ENCODE data around the gene ANKLE1.

The ANKLE1 gene

DNA sequence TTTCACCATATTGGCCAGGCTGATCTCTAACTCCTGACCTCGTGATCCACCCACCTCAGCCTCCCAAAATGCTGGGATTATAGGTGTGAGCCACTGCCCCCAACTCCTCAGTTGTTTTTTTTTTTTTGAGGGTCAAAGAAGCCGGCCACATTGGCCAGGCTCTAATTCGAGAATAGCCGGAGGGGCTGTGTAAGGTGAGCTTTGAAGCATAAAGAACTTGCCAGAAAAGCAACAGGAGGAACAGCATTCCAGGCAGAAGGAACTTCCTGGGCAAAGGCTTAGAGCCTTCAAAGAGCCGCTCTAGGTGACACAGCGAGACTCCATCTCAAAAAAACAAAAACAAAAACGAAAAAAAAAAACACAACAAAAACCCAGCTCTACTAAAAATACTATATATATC is 15.7 kb upstream of the ANKLE1 start:
- Histone ChIP-seq H3K4me3 (replicated peaks; ENCODE audit: insufficient read depth, low read length) (no peak overlapping the region), H3K27ac (replicated peaks) (peak overlapping the region; percentile 25), H3K27me3 (ENCODE audit: insufficient read depth, poor library complexity, severe bottlenecking) (no peaks in the 10 kb centered on the region)
- TF ChIP-seq SPI1 (IDR thresholded peaks at IDR 0.05; ENCODE audit: borderline replicate concordance, low read depth) = no peak
- TF ChIP-seq, protein P1, sequence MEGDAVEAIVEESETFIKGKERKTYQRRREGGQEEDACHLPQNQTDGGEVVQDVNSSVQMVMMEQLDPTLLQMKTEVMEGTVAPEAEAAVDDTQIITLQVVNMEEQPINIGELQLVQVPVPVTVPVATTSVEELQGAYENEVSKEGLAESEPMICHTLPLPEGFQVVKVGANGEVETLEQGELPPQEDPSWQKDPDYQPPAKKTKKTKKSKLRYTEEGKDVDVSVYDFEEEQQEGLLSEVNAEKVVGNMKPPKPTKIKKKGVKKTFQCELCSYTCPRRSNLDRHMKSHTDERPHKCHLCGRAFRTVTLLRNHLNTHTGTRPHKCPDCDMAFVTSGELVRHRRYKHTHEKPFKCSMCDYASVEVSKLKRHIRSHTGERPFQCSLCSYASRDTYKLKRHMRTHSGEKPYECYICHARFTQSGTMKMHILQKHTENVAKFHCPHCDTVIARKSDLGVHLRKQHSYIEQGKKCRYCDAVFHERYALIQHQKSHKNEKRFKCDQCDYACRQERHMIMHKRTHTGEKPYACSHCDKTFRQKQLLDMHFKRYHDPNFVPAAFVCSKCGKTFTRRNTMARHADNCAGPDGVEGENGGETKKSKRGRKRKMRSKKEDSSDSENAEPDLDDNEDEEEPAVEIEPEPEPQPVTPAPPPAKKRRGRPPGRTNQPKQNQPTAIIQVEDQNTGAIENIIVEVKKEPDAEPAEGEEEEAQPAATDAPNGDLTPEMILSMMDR (IDR thresholded peaks at IDR 0.05; ENCODE audit: insufficient read depth, low read length) = no peak
- no peak for TF ChIP-seq POLR2AphosphoS5 (IDR thresholded peaks at IDR 0.05; ENCODE audit: low read depth)
- no peak for TF ChIP-seq GABPA (IDR thresholded peaks at IDR 0.05; ENCODE audit: low read depth)
- TF ChIP-seq, protein P2, sequence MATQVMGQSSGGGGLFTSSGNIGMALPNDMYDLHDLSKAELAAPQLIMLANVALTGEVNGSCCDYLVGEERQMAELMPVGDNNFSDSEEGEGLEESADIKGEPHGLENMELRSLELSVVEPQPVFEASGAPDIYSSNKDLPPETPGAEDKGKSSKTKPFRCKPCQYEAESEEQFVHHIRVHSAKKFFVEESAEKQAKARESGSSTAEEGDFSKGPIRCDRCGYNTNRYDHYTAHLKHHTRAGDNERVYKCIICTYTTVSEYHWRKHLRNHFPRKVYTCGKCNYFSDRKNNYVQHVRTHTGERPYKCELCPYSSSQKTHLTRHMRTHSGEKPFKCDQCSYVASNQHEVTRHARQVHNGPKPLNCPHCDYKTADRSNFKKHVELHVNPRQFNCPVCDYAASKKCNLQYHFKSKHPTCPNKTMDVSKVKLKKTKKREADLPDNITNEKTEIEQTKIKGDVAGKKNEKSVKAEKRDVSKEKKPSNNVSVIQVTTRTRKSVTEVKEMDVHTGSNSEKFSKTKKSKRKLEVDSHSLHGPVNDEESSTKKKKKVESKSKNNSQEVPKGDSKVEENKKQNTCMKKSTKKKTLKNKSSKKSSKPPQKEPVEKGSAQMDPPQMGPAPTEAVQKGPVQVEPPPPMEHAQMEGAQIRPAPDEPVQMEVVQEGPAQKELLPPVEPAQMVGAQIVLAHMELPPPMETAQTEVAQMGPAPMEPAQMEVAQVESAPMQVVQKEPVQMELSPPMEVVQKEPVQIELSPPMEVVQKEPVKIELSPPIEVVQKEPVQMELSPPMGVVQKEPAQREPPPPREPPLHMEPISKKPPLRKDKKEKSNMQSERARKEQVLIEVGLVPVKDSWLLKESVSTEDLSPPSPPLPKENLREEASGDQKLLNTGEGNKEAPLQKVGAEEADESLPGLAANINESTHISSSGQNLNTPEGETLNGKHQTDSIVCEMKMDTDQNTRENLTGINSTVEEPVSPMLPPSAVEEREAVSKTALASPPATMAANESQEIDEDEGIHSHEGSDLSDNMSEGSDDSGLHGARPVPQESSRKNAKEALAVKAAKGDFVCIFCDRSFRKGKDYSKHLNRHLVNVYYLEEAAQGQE (IDR thresholded peaks at IDR 0.05; ENCODE audit: insufficient replicate concordance, low read depth) = no peak
- DNase-seq (ENCODE audit: low read depth in 1 of 2, low spot score in 1 of 2) = no peak

DNA sequence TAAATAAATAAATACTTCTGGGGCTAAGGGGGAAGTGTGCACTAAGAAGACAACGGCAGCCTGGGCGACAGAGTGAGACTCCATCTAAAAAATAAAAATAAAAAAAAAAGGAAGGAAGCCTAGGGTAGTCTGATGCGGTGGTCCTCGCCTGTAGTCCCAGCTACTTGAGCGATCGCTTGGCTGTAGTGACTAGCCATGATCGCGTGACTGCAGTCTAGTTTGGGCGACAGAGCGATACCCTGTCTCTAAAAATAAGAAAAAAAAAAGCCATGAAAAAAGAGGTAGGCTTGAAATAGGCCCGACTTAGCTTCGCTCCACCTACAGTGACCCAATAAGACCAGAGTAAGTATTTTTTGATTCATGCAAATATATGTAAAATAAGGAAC is 15.1 kb upstream of the ANKLE1 start:
- H3K27ac ChIP-seq (replicated peaks) = peak overlapping the region; percentile 25
- TF ChIP-seq, protein P2 (IDR thresholded peaks at IDR 0.05; ENCODE audit: insufficient replicate concordance, low read depth) = no peak
- no peak for TF ChIP-seq GABPA (IDR thresholded peaks at IDR 0.05; ENCODE audit: low read depth)
- TF ChIP-seq, protein P1 (IDR thresholded peaks at IDR 0.05; ENCODE audit: insufficient read depth, low read length) = no peak
- no peak for TF ChIP-seq POLR2AphosphoS5 (IDR thresholded peaks at IDR 0.05; ENCODE audit: low read depth)
- TF ChIP-seq SPI1 (IDR thresholded peaks at IDR 0.05; ENCODE audit: borderline replicate concordance, low read depth) = no peak
- DNase-seq (ENCODE audit: low read depth in 1 of 2, low spot score in 1 of 2) = no peak
- H3K4me3 ChIP-seq (replicated peaks; ENCODE audit: insufficient read depth, low read length) = peak overlapping the region; percentile 4; the same call in 1 of the 2 replicates
- no peaks in the 10 kb centered on the region for H3K27me3 ChIP-seq (ENCODE audit: insufficient read depth, poor library complexity, severe bottlenecking)

DNA sequence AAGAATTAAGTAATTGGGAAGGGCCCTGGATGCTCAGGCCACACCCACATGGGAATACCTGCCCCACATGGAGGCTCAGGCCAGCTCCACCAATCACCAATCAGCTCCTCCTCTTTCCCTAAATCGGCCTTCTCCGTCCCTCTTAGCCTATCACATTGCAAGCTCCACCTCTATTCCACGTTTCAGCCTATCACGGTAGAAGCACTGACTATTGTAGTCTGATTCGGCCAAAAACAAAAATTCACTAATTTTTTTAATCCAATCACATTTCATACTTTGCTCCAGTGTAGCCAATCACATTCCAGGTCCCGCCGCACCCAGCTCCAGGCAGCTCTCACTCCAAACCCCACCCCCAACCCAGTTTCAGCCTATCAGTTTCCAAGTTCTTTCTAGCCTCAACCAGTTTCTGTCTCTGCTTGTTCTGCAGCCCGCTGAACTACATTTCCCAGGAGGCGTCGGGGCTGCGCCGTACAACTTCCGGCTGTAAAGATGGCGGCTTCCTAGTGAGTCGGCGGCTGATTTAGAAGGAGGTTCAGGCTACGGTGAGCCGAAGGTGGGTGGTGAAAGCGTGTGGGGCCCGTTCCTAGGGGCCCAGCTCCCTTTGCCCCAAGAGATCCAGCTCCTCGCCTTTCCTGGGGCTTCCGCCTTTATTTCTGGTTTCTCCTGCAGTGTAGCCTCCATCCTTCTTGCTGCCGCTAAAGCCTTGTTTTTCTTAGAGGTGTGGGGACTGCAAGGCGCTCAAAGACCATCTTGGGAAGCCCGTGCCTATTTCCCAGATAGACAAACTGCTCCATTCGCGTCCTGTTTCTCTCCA is 14.5 kb upstream of the ANKLE1 start, which contains the start of gene BABAM1:
BABAM1 (plus strand) TSS at position 469 of the 814 bp plus-strand sequence. CDS start 1,364 bp downstream, outside the sequence.
- peak; percentile 98 to 99 for DNase-seq (ENCODE audit: low read depth in 1 of 2, low spot score in 1 of 2)
- Histone ChIP-seq H3K27ac (replicated peaks) (peak within 1 kb of the TSS; percentile 70), H3K27me3 (ENCODE audit: insufficient read depth, poor library complexity, severe bottlenecking) (no peaks in the 10 kb centered on the region), H3K4me3 (replicated peaks; ENCODE audit: insufficient read depth, low read length) (peak within 1 kb of the TSS; percentile 89)
- TF ChIP-seq GABPA (IDR thresholded peaks at IDR 0.05; ENCODE audit: low read depth) (peak; percentile 91), SPI1 (IDR thresholded peaks at IDR 0.05; ENCODE audit: borderline replicate concordance, low read depth) (no peak), POLR2AphosphoS5 (IDR thresholded peaks at IDR 0.05; ENCODE audit: low read depth) (peak; percentile 68; the same call in 1 of the 2 replicates)
- TF ChIP-seq, protein P1 (IDR thresholded peaks at IDR 0.05; ENCODE audit: insufficient read depth, low read length) = no peak
- TF ChIP-seq, protein P2 (IDR thresholded peaks at IDR 0.05; ENCODE audit: insufficient replicate concordance, low read depth) = peak; percentile 41
